Upper lobe of left lung (tissue), 6 donors: ENCODE results near the gene GPR146. TPM values are rescaled to one million over a fixed set of nuclear protein-coding genes. Genes with fewer than 3 reads are reported as not detected.

Source experiments
- ATAC-seq, 2 donors: fragments of 200-7000 bp; cut with Tn5 transposase; one replicate each; pipeline ENCODE4 v1.9.1; 2022; ENCODE audit warnings: mild to moderate bottlenecking in 2 of 2, moderate library complexity in 2 of 2; ENCODE audit not compliant: low FRiP score in 2 of 2
- DNase-seq, 2 donors: peaks; one replicate each; pipeline ENCODE4 v3.0.0-alpha.2; 2019 to 2020
- H3K27ac ChIP-seq, 4 donors: fragments of 200-600 bp; sonication (generic); one replicate each; pipeline ENCODE4 v1.5.1; 2016 to 2019
- H3K27me3 ChIP-seq, 4 donors: fragments of 200-600 bp; sonication (generic); one replicate each; pipeline ENCODE4 v1.5.1; 2017 to 2019
- H3K36me3 ChIP-seq, 4 donors: fragments of 200-600 bp; sonication (generic); one replicate each; pipeline ENCODE4 v1.5.1; 2016 to 2019
- H3K4me1 ChIP-seq, 4 donors: fragments of 200-600 bp; sonication (generic); one replicate each; pipeline ENCODE4 v1.5.1; 2018 to 2019
- H3K4me3 ChIP-seq, 4 donors: fragments of 200-600 bp; sonication (generic); one replicate each; pipeline ENCODE4 v1.5.1; 2017 to 2019; ENCODE audit warnings: mild to moderate bottlenecking in 2 of 4, moderate library complexity in 1 of 4
- H3K9me3 ChIP-seq, 4 donors: fragments of 200-600 bp; sonication (generic); one replicate each; pipeline ENCODE4 v1.5.1; 2018 to 2019
- EP300 ChIP-seq, 4 donors: sonication (generic); formaldehyde crosslinking; IDR thresholded peaks; one replicate each; pipeline ENCODE4 v1.5.1; 2017; ENCODE audit warnings: antibody characterized with exemption in 4 of 4, control low read depth in 2 of 4
- POLR2A ChIP-seq, 4 donors: fragments of 450-650 bp; IDR thresholded peaks; one replicate each; pipeline ENCODE4 v1.5.1; 2016 to 2017; ENCODE audit warnings: antibody characterized with exemption in 4 of 4, mild to moderate bottlenecking in 2 of 4
- POLR2AphosphoS5 ChIP-seq, 2 donors: sonication (generic); formaldehyde crosslinking; IDR thresholded peaks; one replicate each; pipeline ENCODE4 v1.5.1; 2017; ENCODE audit warnings: antibody characterized with exemption in 2 of 2
- WGBS, 2 donors: methylation state at CpG; one replicate each; pipeline ENCODE4 v1.1.5; 2017 to 2018; 5-methylcytosine and 5-hydroxymethylcytosine counted together
- total RNA-seq, 6 donors: library from RNA; depleted of rRNA in 4 of 6; stranded (reverse); fragments of >200 nt in 4 of 6; gene quantifications; one replicate each; pipeline versions ENCODE4 v1.1.0 to v1.2.1, GENCODE V29; 2016 to 2021
- TF ChIP-seq, protein P1 (sequence below), 6 experiments: fragments of 450-650 bp in 4 of 6; fragments of 200-600 bp in 2 of 6; sonication (generic) in 2 of 6; IDR thresholded peaks; one replicate each; pipeline ENCODE4 v1.5.1; 2016 to 2019; ENCODE audit warnings: antibody characterized with exemption in 6 of 6
- donor health status: DM: no; HTN: no; CAD: no; lungs with moderate emphysema.
- donor health status: DM: no; HTN: yes; CAD: no; lungs with severe emphysema.

GPR146 gene
- total RNA-seq, 6 donors from 2014 or later, result 11.2 to 32.8 (median 28.9) TPM

DNA sequence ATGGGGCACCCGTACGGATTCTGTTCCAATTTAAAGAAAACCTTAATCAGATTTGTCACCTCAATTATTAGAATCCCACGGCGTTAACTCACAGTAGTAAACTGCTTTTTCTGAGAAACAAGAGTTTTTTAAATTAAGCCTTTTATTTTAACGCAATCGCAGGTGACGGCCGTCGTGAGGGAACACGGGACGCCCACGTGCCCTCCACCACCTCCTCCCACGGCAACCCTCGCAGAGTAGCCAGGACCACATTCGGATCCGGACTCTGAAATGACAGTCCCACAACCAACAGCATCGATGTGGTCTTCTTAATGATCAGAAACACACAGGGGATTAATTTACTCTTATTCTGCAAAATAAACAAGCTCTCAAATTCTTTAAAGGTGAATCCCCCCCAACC lies 22.0 kb upstream of the GPR146 start:
- Histone ChIP-seq H3K9me3 (no peaks in the 10 kb centered on the region), H3K27ac (no peak overlapping the region), H3K36me3 (peaks cover 0 to 35% (median 19%) of the 10 kb centered on the region in 4 donors), H3K4me1 (peaks cover 8 to 20% (median 10%) of the 10 kb centered on the region in 4 donors), H3K4me3 (no peak overlapping the region), H3K27me3 (no peaks in the 10 kb centered on the region)
- TF ChIP-seq POLR2AphosphoS5 (IDR thresholded peaks at IDR 0.05) (no peak), EP300 (IDR thresholded peaks at IDR 0.05) (no peak), POLR2A (IDR thresholded peaks at IDR 0.05) (no peak)
- TF ChIP-seq, protein P1, sequence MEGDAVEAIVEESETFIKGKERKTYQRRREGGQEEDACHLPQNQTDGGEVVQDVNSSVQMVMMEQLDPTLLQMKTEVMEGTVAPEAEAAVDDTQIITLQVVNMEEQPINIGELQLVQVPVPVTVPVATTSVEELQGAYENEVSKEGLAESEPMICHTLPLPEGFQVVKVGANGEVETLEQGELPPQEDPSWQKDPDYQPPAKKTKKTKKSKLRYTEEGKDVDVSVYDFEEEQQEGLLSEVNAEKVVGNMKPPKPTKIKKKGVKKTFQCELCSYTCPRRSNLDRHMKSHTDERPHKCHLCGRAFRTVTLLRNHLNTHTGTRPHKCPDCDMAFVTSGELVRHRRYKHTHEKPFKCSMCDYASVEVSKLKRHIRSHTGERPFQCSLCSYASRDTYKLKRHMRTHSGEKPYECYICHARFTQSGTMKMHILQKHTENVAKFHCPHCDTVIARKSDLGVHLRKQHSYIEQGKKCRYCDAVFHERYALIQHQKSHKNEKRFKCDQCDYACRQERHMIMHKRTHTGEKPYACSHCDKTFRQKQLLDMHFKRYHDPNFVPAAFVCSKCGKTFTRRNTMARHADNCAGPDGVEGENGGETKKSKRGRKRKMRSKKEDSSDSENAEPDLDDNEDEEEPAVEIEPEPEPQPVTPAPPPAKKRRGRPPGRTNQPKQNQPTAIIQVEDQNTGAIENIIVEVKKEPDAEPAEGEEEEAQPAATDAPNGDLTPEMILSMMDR (IDR thresholded peaks at IDR 0.05), result no peak
- DNase-seq, result peak in 1 of 2 donors; percentile 38
- no peak for ATAC-seq
- 97% methylated on average over 17 of the region's 17 CpGs for WGBS, 2 donors

DNA sequence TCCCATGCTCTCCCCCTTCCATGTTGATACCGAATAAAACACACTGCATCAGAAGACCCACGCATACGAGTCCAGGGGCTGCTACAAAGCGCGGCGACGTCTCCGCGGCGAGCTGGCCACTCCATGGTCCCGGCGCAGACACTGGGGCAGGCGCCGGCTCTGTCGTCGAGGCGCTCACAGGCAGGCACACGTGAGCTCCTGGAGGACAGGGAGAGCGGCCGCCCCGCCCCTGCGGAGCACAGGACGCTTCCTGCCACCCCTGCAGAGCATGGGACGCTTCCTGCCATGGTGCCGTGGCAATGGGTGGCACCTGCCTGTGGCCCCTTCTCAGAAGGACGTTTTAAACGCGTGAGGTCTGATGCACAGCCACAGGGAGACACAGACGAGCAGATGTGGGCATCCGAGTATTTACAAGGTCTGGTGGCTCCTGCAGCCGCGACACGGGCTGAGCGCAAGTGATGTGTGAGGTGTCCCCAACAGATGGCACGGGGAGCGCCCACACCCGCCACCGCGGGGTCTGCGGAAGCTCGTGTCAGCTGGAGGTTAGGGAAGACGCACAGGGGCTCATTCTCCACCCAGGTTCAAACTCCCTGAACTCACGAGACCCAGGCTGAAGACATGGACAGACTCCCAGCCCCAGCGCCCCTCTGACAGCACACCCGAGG lies 21.4 kb upstream of the GPR146 start:
- Histone ChIP-seq H3K27me3 (no peaks in the 10 kb centered on the region), H3K27ac (no peak overlapping the region), H3K4me3 (no peak overlapping the region), H3K9me3 (no peaks in the 10 kb centered on the region), H3K36me3 (peaks cover 0 to 32% (median 18%) of the 10 kb centered on the region in 4 donors), H3K4me1 (peaks cover 8 to 26% (median 14%) of the 10 kb centered on the region in 4 donors)
- ATAC-seq (no peak), DNase-seq (peak in 1 of 2 donors; percentile 82)
- WGBS, 2 donors, result 91 to 93% methylated on average over 19 to 44 of the region's 45 CpGs
- TF ChIP-seq, protein P1 (IDR thresholded peaks at IDR 0.05), result no peak
- no peak for TF ChIP-seq POLR2AphosphoS5 (IDR thresholded peaks at IDR 0.05)
- TF ChIP-seq POLR2A (IDR thresholded peaks at IDR 0.05), result no peak
- TF ChIP-seq EP300 (IDR thresholded peaks at IDR 0.05), result no peak

GRCh38 chr7:1024331-1024841 lies 20.0 kb upstream of the GPR146 start:
- no peak overlapping the region for H3K4me3 ChIP-seq
- peaks cover 0 to 28% (median 15%) of the 10 kb centered on the region in 4 donors for H3K36me3 ChIP-seq
- TF ChIP-seq POLR2AphosphoS5 (IDR thresholded peaks at IDR 0.05) (no peak), POLR2A (IDR thresholded peaks at IDR 0.05) (no peak), EP300 (IDR thresholded peaks at IDR 0.05) (no peak)
- TF ChIP-seq, protein P1 (IDR thresholded peaks at IDR 0.05), result no peak
- H3K27me3 ChIP-seq, result no peaks in the 10 kb centered on the region
- H3K27ac ChIP-seq, result no peak overlapping the region
- no peak for DNase-seq
- ATAC-seq, result no peak
- WGBS, 2 donors, result 73 to 81% methylated on average over 15 of the region's 15 CpGs
- H3K9me3 ChIP-seq, result no peaks in the 10 kb centered on the region
- H3K4me1 ChIP-seq, result peaks cover 13 to 37% (median 23%) of the 10 kb centered on the region in 4 donors

DNA sequence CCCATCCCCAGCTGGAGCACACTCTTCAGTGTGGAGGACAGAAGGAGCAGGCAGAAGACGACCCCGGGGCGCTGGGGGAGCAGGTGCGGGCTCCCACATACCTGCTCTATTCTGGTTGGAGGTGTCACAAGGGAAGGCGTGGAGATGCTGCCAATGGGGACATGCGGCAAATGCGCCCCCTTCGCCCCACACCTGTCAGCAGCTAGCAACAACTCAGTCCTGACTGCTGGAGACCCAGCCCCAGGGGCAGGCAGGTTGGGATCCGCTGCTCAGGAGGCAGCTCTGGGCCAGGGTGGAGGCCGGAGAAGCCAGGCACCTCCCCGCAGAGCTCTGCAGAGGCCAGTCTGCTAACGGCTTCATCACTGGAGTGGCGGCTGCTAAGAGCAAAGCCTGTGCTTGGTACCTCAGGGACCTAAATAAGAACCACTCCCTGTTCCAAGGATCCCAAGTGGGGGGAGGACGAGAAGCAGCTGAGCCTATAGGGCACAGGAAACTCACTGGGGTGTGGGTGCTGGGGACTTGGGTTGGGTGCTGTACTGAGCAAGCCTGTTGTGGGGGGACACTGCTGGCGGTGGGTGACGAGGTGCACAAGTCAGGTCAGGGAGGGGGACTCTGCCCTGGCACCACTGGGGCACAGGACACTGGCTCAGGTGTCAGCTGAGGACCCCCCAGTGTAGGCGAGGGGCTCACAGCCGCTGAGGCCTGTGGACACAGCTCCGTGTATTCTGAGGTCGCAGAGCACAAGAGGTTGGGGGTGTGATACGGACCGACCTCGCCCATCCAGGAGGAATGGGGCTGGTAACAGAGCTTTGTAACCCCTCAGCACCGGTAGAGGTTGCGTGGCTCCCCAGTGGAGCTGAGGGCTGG lies 19.2 kb upstream of the GPR146 start:
- Histone ChIP-seq H3K9me3 (no peaks in the 10 kb centered on the region), H3K27ac (no peak overlapping the region), H3K27me3 (no peaks in the 10 kb centered on the region), H3K4me1 (peaks cover 15 to 40% (median 26%) of the 10 kb centered on the region in 4 donors), H3K36me3 (peaks cover 0 to 22% (median 13%) of the 10 kb centered on the region in 4 donors), H3K4me3 (no peak overlapping the region)
- peak in 1 of 2 donors; percentile 55 for DNase-seq
- WGBS, 2 donors, result 95 to 98% methylated on average over 14 to 23 of the region's 25 CpGs
- ATAC-seq, result no peak
- TF ChIP-seq POLR2A (IDR thresholded peaks at IDR 0.05) (no peak), POLR2AphosphoS5 (IDR thresholded peaks at IDR 0.05) (no peak), EP300 (IDR thresholded peaks at IDR 0.05) (no peak)
- TF ChIP-seq, protein P1 (IDR thresholded peaks at IDR 0.05), result no peak
